A172 (cell line): ENCODE data around the gene CREB3L2. TPM values are rescaled to one million over a fixed set of nuclear protein-coding genes. Genes with fewer than 3 reads are reported as not detected.
"Not testable (repeated sequence)": the region's sequence is repeated elsewhere in the genome, so short reads cannot be mapped to it uniquely, and the experiment has no call there.

Source experiments
- DNase-seq: peaks from one replicate; pipeline ENCODE4 v3.0.0-alpha.2; 2015; ENCODE audit warnings: low spot score
- total RNA-seq: library from RNA; depleted of rRNA; stranded (reverse); fragments of >200 nt; shearing (Covaris generic); gene quantifications from 2 replicates; pipeline ENCODE4 v1.2.3, GENCODE V29; 2014

The CREB3L2 gene
- total RNA-seq, 1 experiment from 2014 or later: 5.5 TPM

DNA sequence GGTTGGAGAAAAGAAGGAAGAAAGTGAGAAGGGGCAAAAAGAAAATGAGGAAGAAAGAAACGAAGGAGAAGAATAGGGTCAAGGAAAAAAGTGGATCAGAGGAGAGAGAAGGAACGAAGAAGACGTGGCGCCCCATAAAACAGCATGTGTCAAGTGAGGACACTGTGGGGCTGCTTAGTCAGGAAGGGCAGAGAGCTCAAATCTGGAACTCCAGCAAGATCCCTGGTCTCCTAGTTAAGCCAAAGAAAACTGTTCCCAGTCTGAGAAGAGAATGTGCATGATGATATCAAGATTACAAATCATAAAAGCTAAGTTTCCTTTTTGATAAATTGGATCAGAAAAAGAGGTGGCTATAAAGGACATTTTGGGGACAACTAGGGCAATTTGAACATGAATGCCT lies 33.0 kb downstream of the CREB3L2 start:
- DNase-seq: no peak

DNA sequence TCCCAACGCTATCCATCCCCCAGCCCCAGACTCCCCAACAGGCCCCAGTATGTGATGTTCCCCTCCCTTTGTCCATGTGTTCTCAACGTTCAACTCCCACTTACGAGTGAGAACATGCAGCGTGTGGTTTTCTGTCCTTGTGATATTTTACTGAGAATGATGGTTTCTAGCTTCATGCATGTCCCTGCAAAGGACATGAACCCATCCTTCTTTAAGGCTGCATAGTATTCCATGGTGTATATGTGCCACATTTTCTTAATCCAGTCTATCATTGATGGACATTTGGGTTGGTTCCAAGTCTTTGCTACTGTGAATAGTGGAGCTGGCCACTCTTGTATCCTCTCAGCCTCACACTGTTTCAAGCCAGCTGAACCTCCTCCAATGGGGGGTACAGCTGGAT lies 33.5 kb downstream of the CREB3L2 start:
- DNase-seq: not testable (repeated sequence)

DNA sequence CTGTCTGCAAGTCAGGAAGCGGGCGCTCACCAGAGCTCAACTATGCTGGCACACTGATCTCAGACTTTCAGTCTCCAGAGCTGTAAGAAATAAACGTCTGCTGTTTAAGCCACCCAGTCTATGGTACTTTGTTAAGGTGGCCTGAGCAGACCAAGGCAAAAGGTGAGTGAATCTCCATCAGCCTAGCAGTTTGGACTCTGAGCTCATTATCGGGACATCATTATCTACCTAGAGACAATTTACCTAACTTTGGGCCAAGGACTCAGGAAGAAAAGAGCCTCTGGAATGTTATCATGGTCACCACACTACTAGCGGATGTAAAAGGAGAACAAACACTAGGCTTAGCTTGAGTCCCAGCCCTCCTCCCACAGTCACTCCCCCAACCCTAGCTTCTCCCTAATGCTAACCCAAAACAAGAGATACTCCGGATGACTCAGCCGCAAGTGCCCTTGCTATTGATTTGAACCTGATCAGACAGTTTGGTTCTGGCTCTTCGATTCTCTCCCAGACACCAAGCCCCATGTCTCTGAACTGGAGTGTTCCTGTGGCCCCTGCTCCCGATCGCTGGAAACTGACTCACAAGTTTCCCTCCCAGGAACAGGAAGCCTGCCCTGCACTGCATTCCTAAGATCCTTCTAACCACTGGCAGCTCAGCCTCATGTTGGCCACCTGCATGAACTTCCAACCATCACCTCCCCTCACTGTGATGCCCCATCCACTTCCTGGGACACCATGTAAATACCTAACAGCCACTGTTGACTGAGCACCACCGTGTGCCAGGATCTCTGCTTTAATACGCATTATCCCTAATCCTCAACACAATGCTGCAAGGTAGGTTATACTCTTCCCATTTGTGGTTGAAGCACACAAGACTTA lies 34.5 kb downstream of the CREB3L2 start:
- DNase-seq: peak; percentile 79

DNA sequence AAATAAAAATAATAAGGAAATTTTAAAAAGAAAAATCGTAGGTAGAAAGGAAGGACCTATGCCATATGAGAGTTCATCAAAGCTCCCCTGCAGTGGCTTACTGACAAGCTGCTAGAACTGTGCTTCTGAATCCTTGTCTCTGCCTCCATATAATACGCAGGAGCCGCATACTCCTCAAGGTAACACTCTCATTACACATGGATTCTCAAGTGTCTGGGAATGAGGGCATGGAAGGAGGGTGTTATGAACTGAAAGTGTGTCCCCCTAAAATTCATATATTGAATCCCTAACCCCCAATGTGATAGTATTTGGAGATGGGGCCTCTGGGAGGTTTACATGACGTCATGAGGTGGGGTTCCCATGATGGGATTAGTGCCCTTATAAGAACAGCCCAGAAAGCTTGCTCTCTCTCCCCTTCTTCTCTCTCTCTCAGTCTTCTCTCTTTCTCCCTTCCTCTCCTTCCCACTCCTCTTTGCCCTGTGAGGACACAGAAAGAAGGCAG lies 35.2 kb downstream of the CREB3L2 start:
- no peak for DNase-seq

DNA sequence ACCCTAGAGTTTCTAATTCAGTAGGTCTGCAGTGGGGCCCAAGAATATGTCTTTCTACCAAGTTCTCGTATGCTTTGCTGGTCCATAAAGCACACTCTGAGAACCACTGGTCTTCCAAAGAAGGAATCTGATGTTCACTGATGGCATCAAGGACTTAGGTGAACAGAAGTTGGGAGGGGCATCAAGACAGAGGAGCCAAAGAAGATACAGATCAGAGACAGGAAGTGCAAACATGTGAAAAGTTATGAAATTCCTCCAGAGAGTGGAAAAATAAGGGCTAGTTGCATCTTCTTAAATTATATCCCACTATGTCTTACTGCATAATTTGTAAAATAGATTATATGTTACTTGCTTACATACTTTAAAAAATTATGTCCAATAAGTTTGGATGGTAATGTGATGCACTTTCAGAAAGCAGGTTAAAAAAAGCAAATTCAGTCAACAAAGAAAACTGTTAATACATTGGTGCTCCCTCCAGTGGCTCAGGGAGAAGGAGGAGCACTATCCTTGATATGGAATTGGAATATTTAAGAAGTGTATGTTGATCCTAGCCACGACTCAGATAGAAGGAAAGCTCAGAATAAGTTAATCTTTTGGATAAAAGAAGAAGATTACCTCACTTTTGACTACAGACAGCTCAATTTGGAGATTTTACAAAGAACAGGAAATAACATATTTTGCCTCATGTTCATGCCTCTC lies 35.8 kb downstream of the CREB3L2 start:
- no peak for DNase-seq

DNA sequence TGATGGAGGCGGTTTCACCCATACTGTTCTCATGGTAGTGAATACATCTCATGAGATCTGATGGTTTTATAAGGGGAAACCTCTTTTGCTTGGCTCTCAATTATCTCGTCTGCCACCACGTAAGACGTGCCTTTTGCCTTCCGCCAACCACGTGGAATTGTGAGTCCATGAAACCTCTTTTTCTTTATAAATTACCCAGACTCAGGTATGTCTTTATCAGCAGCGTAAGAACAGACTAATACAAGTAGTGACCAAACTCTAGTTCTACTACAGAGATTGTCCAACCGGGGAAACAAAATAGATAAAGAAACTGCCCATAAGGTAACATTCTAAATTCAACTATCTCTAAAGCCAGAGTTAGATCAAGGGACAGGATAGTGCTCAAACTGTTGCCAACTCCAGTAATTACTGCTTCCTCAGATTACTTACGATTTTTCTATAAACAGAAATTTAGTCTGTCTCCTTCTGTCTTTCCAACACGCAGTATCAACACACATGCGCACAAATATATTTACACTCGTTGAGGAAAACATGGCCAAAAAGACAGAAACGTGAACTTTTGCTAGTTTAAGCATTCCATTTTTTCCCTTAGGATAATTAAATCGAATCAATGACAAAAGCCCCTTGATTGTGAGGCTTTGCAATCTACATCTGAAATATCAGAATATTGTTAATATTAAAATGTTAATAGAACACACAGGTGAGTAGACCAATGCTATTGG lies 36.9 kb downstream of the CREB3L2 start:
- DNase-seq: no peak

DNA sequence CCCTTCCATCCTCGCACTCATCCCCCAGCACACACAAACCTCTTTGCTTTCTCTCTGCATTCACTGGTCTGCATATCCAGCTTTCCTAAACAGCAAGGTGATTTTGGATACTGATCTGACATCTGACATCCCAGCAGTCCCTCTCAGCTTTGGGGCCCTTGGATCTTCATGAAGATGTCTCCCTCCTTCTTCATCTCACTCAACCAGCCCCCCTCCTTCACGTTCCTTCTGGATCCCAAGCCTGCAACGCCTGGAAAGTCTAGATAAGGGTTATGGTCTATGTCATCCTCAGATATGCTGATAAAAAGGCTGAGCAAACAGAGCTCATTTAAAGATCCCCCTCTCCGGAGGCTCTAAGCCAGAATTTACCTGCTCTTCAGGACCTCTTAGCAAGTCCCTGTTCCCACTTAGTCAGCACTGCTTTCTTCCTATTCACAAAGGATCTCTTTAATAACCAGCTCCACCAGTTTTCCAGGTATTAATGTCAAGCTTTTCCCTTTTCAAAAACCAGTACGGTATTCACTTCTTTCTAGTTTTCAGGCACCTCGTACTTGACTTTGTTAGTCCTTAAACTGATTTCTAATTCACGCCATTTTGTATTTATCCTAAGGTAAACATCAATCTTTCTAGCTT lies 38.9 kb downstream of the CREB3L2 start:
- no peak for DNase-seq

DNA sequence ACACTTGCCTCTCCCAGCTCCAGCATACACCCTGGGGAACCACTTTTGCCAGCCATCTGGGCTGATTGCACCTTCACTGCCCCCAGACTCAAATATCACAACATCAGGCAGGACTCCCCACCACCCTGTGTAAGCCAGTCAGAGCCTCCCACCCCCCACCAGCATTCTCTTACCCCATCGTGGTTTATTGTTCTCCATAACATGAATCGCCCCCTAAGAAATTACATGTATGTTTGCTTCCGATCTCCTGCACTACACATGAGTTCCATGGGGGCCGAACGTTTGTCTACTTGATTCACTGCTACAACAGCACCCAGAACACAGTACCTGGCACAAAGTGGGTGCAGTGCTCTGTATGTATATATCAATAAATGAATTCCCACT lies 39.4 kb downstream of the CREB3L2 start:
- no peak for DNase-seq

DNA sequence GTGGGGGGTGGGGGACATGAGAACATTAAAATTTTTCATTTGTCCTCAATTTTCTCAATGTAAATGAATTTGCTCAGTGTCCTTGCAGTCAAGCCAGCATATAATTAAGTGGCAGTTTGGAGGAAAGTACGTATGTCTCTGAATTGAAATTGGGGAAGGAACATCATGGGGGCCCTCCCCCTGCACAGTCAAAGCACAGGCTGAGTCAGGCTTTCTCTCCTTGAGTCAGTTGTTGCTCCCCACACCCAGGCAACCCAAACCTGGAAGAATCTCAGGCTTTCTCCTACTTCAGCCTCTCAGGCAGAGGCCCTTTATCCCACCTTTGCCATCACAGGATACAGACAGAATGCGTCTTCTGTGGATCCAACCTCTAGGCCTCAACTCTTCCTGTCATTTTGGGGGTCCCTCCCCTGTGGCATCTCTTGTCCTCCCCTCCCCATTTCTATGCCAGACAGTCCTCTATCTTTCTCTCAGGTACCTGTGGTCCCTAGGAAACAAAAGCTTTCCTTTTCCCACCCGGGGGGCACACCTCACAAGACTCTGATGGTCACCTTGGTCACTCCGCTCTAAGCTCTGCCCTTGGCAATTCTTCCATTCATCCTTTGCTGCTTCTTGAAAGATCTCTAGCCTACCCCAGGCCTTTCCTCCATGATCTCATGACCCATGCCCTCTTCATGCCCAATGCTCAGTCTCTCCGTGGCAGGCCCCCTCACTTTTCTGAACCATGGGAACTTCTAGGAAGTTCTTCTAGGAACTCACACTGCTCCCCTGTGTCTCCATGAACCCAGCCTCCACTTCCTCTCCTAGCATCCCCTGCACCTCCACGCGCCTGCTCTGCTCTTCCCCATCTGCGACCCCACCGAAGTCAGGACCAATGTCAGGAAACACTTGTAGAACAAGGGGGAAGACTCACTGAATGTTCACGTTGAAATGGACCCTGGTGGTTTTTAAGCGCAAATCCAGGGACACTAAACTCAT lies 40.4 kb downstream of the CREB3L2 start:
- no peak for DNase-seq

DNA sequence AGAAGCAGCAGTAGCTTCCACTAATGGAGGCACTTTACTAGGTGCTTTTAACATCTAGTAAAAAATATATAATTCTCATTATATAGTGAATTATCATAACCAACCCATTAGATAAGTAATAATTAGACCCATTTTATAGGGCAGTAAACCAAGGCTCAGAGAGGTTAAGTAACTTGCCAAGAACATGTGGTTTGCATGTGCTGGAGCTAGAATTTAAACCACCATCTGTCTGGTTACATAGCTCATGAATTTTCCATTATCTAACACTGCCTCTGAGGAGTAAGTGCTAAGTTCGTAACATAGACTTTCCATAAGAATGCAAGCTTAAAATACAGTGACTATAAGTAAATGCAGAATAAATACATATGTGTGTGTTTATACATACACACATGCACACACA lies 41.9 kb downstream of the CREB3L2 start:
- DNase-seq: no peak

DNA sequence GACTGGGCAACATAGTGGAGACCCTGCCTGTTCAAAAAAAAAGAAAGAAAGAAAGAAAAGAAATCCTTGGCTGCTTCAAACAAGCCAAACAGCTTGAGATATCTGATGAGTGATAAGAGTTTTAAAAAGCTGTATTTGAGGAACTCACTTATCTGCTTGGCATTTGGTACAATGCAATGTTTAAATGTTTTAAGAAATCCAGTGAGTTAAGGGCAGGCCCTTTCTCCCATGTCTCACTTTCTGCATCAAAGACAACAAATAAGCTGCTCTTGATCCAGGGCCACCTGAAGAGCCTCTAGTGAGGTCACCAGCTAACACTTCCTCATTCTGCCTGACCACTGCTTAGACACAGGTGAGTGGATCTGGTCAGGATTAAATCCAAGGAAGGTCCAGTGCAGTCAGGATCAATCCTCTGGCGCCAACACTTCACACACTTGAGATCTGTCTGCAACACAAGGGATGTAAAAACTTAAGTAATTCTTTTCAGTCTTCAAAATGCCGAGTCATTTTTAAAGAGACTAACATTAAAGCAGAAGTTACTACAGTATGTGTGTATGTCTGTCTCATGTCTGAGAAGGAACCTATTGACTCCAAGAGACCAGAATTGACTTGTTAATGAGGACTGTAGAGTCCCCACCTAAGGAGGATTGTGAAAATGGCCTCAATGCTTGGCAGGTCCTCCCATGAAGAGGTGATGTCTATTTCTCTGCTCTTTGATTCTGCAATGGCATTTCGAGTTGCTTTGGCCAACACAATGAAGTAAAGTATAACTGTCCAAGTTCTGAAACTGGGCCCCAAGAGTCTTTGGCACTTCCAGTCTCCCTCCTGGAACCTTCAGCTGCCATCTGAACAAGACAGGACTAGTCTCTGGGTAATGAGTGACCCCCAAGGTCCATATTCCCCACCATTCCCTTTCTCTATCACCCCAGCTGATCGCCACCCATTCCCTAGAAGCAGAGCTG lies 43.1 kb downstream of the CREB3L2 start:
- no peak for DNase-seq

DNA sequence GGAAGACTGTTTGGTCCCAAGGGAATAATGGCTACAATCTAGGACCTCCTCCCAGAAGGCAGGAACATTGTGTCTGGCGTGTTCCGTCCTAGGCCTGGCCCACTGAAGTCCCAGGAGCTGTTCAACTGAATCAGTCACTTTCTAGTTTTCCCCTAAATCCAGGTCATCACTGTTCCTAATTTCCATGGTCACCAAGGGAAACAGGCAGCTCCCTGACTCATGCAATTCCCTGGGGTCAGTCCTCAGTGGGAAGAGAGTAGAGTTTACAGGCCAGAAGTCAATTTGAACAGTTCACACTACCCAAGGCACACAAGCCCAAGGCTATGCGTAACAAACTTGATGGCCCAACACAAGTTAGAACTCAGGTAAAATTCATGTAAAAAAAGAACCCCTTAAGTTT lies 44.0 kb downstream of the CREB3L2 start:
- no peak for DNase-seq

DNA sequence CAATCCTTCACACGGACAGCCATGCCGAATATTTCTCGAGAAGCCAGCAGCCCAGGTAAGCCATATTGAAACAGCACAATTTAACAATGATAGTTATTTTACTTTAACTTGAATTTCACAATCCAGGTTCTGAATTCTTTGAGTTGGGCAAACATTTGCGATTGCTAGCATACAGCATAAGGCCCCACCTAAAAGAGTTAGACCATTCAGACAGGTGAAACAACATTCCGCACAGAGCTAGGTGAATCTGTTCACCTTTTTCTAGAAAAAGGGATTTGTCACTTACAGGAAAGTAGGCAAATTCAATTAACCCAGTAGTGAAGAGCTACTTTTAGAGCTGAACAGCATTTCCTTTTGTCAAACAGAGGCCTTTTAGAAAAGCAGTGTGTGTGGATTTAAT lies 45.3 kb downstream of the CREB3L2 start:
- no peak for DNase-seq

DNA sequence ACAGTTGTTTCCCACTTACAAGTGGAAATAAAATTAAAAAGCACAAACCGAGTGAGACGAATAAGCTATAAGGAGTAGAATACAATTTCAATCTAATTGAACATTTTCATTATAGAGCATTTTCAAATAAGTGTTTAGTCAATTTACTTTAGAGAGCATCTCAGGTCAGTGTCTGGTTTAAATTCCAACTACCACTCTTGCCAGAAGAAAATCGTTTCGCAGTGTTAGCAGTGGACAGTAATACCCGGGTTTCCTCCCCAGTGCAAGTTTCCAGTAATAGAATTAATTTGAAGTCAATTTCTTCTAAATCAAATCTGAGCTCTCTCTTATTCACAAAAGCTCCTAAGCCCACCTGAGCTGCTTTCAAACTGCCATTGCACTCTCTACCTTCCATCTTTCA lies 45.7 kb downstream of the CREB3L2 start:
- no peak for DNase-seq

DNA sequence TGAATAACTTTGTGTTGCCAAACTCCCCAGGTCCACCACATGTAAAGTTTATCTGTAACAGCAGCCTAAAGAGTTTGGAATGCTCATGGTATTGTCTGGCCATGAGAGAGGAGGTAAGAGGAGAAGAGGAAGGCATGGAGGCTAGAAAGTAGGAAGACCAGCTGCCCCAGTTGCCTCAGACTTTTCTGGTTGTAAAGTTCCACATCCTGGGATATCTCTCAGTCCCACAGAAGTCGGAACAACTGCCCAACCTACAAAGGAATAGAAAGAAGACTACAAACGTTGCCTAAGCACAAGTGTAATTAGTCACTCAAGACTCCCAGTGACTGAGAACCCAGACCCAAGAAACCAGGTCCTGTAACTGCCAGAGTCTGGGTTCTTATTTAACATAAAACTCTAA lies 47.3 kb downstream of the CREB3L2 start:
- DNase-seq: no peak

DNA sequence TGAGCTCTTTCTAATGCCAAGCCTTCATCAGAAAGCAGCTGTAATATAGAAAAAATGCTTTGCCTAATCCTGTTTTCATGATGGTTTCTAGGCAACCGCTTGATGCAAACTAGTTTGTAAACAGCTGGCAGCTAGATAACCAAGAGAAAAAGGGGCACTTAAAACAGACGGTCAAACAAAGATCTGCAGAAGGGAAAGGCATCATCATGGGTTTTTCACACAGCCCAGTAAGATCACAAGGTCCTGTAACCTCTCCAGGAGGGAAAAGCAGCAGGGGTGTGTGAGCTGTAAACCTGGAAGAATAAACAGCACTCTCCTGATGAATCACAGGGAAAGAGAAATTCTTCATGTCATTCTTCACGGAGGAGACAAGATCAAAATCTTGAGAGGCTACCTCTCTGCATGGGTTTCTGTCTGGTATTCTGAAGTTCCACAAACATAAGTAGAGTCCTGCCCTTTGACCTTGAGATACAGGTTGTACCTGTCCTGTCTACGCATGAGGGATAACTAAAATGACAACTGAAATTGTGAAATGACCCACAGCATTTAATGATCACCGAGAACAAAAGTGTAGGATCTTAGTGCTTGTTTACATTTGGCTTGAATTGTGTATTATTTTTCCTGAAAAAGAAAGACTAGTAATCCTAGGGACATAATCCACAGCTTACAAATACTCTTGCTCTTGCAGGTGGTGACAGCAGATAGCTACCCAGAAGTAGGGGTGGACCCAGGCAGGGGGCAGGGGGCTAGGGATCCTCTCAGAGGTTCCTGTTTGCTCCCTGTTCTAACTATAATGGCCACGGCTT lies 48.0 kb downstream of the CREB3L2 start:
- peak; percentile 85 for DNase-seq

DNA sequence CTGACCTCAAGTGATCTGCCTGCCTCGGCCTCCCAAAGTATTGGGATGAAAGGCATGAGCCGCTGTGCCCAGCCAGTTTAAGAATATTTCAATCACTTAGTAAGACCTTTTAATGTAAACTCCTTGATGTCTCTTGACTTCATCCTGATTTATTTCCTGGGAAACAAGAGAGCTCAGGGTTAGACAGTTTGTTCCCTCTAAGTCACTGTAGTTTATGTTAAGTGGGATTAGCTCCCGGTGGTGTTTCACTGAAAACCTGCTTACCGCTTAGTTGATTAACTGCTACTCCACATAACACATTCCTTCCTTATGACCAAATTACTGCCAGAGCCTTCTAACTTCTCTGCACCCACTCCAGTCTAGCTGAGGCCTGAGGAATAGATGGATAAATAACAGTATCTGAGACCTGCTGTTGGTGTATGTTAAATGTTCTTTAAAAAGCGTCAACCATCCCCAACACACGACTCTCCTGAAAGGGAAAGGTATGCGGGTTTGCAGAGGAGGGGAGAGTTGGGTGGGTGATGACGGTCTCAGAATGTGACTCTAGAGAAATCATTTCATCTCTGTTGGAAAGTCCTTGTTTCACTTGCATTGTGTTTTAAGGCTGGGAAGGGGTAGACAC lies 48.7 kb downstream of the CREB3L2 start:
- DNase-seq: peak; percentile 96

DNA sequence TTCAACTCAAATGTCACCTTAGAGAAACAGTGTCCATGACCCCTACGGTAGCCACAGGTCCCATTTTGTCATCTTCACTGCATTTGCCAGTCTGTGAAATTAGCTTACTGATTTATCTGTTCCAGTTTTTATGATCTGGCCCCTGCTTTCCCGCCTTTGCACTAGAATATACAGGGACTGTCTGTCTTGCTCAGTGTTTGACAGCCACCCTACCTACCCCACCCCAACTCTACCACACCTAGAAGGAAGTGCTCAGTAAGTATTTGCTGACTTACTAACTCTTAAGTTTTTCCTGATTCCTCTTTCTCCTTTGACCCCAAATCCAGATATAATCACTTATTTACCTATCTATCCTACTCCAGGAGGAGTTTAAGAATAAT lies 49.5 kb downstream of the CREB3L2 start:
- DNase-seq: no peak
